SK-N-SH treated with all-trans-retinoic acid at 6 μM for 48 hours (cell line): ENCODE measurements around the gene MXD1.

Source experiments
- ATAC-seq: fragments of 200-7000 bp; cut with Tn5 transposase; 3 replicates; pipeline ENCODE4 v1.9.1; 2020; ENCODE audit warnings: mild to moderate bottlenecking, moderate library complexity
- ARNTL ChIP-seq: fragments of 450-650 bp; formaldehyde crosslinking; IDR thresholded peaks from 2 replicates; pipeline ENCODE4 v1.5.0; 2020; ENCODE audit warnings: low read depth, mild to moderate bottlenecking, moderate library complexity, borderline replicate concordance
- CREB5 ChIP-seq: fragments of 250-450 bp; sonication (Bioruptor Pico); IDR thresholded peaks from 2 replicates; pipeline ENCODE4 v1.5.1; 2020; ENCODE audit warnings: low read depth, mild to moderate bottlenecking, moderate library complexity
- CSDC2 ChIP-seq: fragments of 250-450 bp; sonication (Bioruptor Pico); IDR thresholded peaks from 2 replicates; pipeline ENCODE4 v1.5.0; 2020; ENCODE audit warnings: mild to moderate bottlenecking, moderate library complexity
- CSRNP3 ChIP-seq: fragments of 250-450 bp; sonication (Bioruptor Pico); IDR thresholded peaks from 2 replicates; pipeline ENCODE4 v1.5.1; 2021; ENCODE audit warnings: mild to moderate bottlenecking, moderate library complexity
- ESRRG ChIP-seq: fragments of 250-450 bp; sonication (Bioruptor Pico); IDR thresholded peaks from 2 replicates; pipeline ENCODE4 v1.6.1; 2021; ENCODE audit warnings: mild to moderate bottlenecking
- GLIS3 ChIP-seq: fragments of 250-450 bp; sonication (Bioruptor Pico); IDR thresholded peaks from 2 replicates; pipeline ENCODE4 v1.5.0; 2020; ENCODE audit warnings: mild to moderate bottlenecking, moderate library complexity
- OSR1 ChIP-seq: fragments of 250-450 bp; sonication (Bioruptor Pico); IDR thresholded peaks from 2 replicates; pipeline ENCODE4 v1.8.0; 2022; ENCODE audit warnings: moderate library complexity, mild to moderate bottlenecking, inconsistent platforms
- PATZ1 ChIP-seq: fragments of 250-450 bp; sonication (Bioruptor Pico); IDR thresholded peaks from 2 replicates; pipeline ENCODE4 v1.8.0; 2020; ENCODE audit warnings: mild to moderate bottlenecking, moderate library complexity, borderline replicate concordance
- POU6F1 ChIP-seq: fragments of 250-450 bp; sonication (Bioruptor Pico); IDR thresholded peaks from 2 replicates; pipeline ENCODE4 v1.8.0; 2021; ENCODE audit warnings: low read depth, mild to moderate bottlenecking, moderate library complexity, borderline replicate concordance
- RARB ChIP-seq: fragments of 250-450 bp; sonication (Bioruptor Pico); IDR thresholded peaks from 2 replicates; pipeline ENCODE4 v1.8.0; 2021; ENCODE audit warnings: mild to moderate bottlenecking, moderate library complexity
- SNAI2 ChIP-seq: fragments of 250-450 bp; sonication (Bioruptor Pico); IDR thresholded peaks from 2 replicates; pipeline ENCODE4 v1.5.0; 2020; ENCODE audit warnings: mild to moderate bottlenecking, moderate library complexity
- TCF4 ChIP-seq: fragments of 250-450 bp; sonication (Bioruptor Pico); IDR thresholded peaks from 2 replicates; pipeline ENCODE4 v1.8.0; 2021; ENCODE audit warnings: mild to moderate bottlenecking, moderate library complexity, borderline replicate concordance
- TOX ChIP-seq: fragments of 250-450 bp; sonication (Bioruptor Pico); IDR thresholded peaks from 2 replicates; pipeline ENCODE4 v1.8.0; 2021; ENCODE audit warnings: mild to moderate bottlenecking, moderate library complexity, borderline replicate concordance
- TSHZ2 ChIP-seq: fragments of 250-450 bp; sonication (Bioruptor Pico); IDR thresholded peaks from 2 replicates; pipeline ENCODE4 v1.5.0; 2020; ENCODE audit warnings: mild to moderate bottlenecking, moderate library complexity
- ZC3H10 ChIP-seq: fragments of 250-450 bp; sonication (Bioruptor Pico); IDR thresholded peaks from 2 replicates; pipeline ENCODE4 v1.5.1; 2021; ENCODE audit warnings: mild to moderate bottlenecking, moderate library complexity
- ZFP3 ChIP-seq: fragments of 250-450 bp; sonication (Bioruptor Pico); IDR thresholded peaks from 2 replicates; pipeline ENCODE4 v1.5.0; 2020; ENCODE audit warnings: mild to moderate bottlenecking, moderate library complexity
- ZFP30 ChIP-seq: fragments of 450-650 bp; formaldehyde crosslinking; IDR thresholded peaks from 2 replicates; pipeline ENCODE4 v1.5.0; 2022; ENCODE audit warnings: mild to moderate bottlenecking, moderate library complexity
- ZNF565 ChIP-seq: fragments of 450-650 bp; formaldehyde crosslinking; conservative IDR thresholded peaks from 2 replicates; pipeline ENCODE4 v1.5.0; 2020; ENCODE audit warnings: low read depth, mild to moderate bottlenecking, moderate library complexity
- ZNF70 ChIP-seq: fragments of 450-650 bp; formaldehyde crosslinking; IDR thresholded peaks from 2 replicates; pipeline ENCODE4 v1.5.0; 2020; ENCODE audit warnings: mild to moderate bottlenecking, moderate library complexity
- ZNF8 ChIP-seq: fragments of 450-650 bp; formaldehyde crosslinking; IDR thresholded peaks from 2 replicates; pipeline ENCODE4 v1.5.0; 2020; ENCODE audit warnings: mild to moderate bottlenecking, moderate library complexity

Gene MXD1

GRCh38 chr2:69932596-69932922, 17.6 kb downstream of the MXD1 start:
- ATAC-seq = no peak
- TF ChIP-seq ZNF565 (CRISPR knock-in tag) = no peak
- no peak for TF ChIP-seq ZC3H10 (CRISPR knock-in tag)
- no peak for TF ChIP-seq TCF4
- TF ChIP-seq ZNF70 = no peak
- no peak for TF ChIP-seq ZFP30
- no peak for TF ChIP-seq TOX
- no peak for TF ChIP-seq CSRNP3 (CRISPR knock-in tag)
- no peak for TF ChIP-seq OSR1 (CRISPR knock-in tag)
- TF ChIP-seq CSDC2 (CRISPR knock-in tag) = no peak
- TF ChIP-seq GLIS3 (CRISPR knock-in tag) = no peak
- no peak for TF ChIP-seq ZFP3 (CRISPR knock-in tag)
- TF ChIP-seq CREB5 (CRISPR knock-in tag) = no peak
- TF ChIP-seq SNAI2 (CRISPR knock-in tag) = no peak
- no peak for TF ChIP-seq ESRRG (CRISPR knock-in tag)
- TF ChIP-seq PATZ1 (CRISPR knock-in tag) = no peak
- TF ChIP-seq POU6F1 (CRISPR knock-in tag) = no peak

GRCh38 chr2:69933254-69933828, 18.4 kb downstream of the MXD1 start:
- ATAC-seq = no peak

More at GRCh38 chr2:69933254-69933828, 18.4 kb downstream of the MXD1 start:
- TF ChIP-seq ZNF70 = no peak
- no peak for TF ChIP-seq ARNTL
- no peak for TF ChIP-seq GLIS3 (CRISPR knock-in tag)
- TF ChIP-seq RARB (CRISPR knock-in tag) = no peak
- no peak for TF ChIP-seq ESRRG (CRISPR knock-in tag)
- TF ChIP-seq TSHZ2 (CRISPR knock-in tag) = no peak
- TF ChIP-seq OSR1 (CRISPR knock-in tag) = no peak
- TF ChIP-seq ZNF565 (CRISPR knock-in tag) = no peak
- TF ChIP-seq ZFP30 = no peak
- TF ChIP-seq TOX = no peak
- TF ChIP-seq TCF4 = no peak
- TF ChIP-seq POU6F1 (CRISPR knock-in tag) = no peak
- no peak for TF ChIP-seq ZC3H10 (CRISPR knock-in tag)
- no peak for TF ChIP-seq CSDC2 (CRISPR knock-in tag)
- TF ChIP-seq CSRNP3 (CRISPR knock-in tag) = no peak
- TF ChIP-seq ZNF8 = no peak
- TF ChIP-seq, all 23 proteins: peak for 0
